Fibroblast of lung (primary cell): ENCODE measurements around the gene TMEM131. TPM values are rescaled to one million over a fixed set of nuclear protein-coding genes. Genes with fewer than 3 reads are reported as not detected.

Experiments
- DNase-seq, 2 donors: peaks; one replicate each; pipeline versions ENCODE4 v3.0.0 to v3.0.0-alpha.2; 2010; ENCODE audit warnings: low read depth in 2 of 2
- H2AFZ ChIP-seq: 2 replicates; pipeline ENCODE4 v1.5.1; 2012; ENCODE audit warnings: low read length, control low read depth, inconsistent platforms
- H3K27ac ChIP-seq: 2 replicates; pipeline ENCODE4 v1.5.1; 2011; ENCODE audit warnings: low read length, control low read depth; ENCODE audit not compliant: insufficient read depth
- H3K27me3 ChIP-seq: 2 replicates; pipeline ENCODE4 v1.5.1; 2011; ENCODE audit warnings: mild to moderate bottlenecking, low read length; ENCODE audit not compliant: control insufficient read depth, insufficient read depth
- H3K36me3 ChIP-seq: 2 replicates; pipeline ENCODE4 v1.5.1; 2011; ENCODE audit warnings: low read length; ENCODE audit not compliant: control insufficient read depth, insufficient read depth
- H3K4me1 ChIP-seq: 2 replicates; pipeline ENCODE4 v1.5.1; 2011; ENCODE audit warnings: low read length; ENCODE audit not compliant: control insufficient read depth, insufficient read depth; ENCODE audit errors: extremely low read depth
- H3K4me2 ChIP-seq: 2 replicates; pipeline ENCODE4 v1.5.1; 2011; ENCODE audit warnings: low read length, control low read depth; ENCODE audit not compliant: insufficient read depth; ENCODE audit errors: extremely low read depth
- H3K4me3 ChIP-seq, 4 experiments: fragments of 200-600 bp in 1 of 4; sonication (generic) in 1 of 4; replicated peaks in 1 of 4; 2 replicates each; pipeline ENCODE4 v1.5.1; 2011 to 2016; ENCODE audit warnings: low read length in 4 of 4, low read depth in 3 of 4, mild to moderate bottlenecking in 3 of 4, control low read depth in 2 of 4, inconsistent platforms in 1 of 4, mixed read lengths in 1 of 4; ENCODE audit not compliant: insufficient read depth in 1 of 4; ENCODE audit errors: control extremely low read depth in 1 of 4
- H3K79me2 ChIP-seq: 2 replicates; pipeline ENCODE4 v1.5.1; 2012; ENCODE audit warnings: mild to moderate bottlenecking, low read length, inconsistent platforms; ENCODE audit not compliant: control insufficient read depth, insufficient read depth
- H3K9ac ChIP-seq: 2 replicates; pipeline ENCODE4 v1.5.1; 2011; ENCODE audit warnings: mild to moderate bottlenecking, low read length, control low read depth; ENCODE audit not compliant: insufficient read depth
- H3K9me3 ChIP-seq: 2 replicates; pipeline ENCODE4 v1.5.1; 2012; ENCODE audit warnings: low read depth, low read length; ENCODE audit not compliant: control insufficient read depth, insufficient read depth
- H4K20me1 ChIP-seq: 2 replicates; pipeline ENCODE4 v1.5.1; 2011; ENCODE audit warnings: low read length; ENCODE audit not compliant: control insufficient read depth, insufficient read depth; ENCODE audit errors: extremely low read depth
- CTCF ChIP-seq, 2 donors: IDR thresholded peaks in 1 of 2; conservative IDR thresholded peaks in 1 of 2; 1 replicate in 1 of 2; 2 replicates in 1 of 2; pipeline ENCODE4 v1.5.1; 2011 to 2012; ENCODE audit warnings: low read length in 2 of 2, control low read depth in 1 of 2, inconsistent platforms in 1 of 2, low read depth in 1 of 2, mild to moderate bottlenecking in 1 of 2
- EZH2 ChIP-seq: IDR thresholded peaks from 2 replicates; pipeline ENCODE4 v1.5.1; 2012; ENCODE audit warnings: low read length, control low read depth, mild to moderate bottlenecking; ENCODE audit errors: missing control alignments
- polyA plus RNA-seq, 2 donors: library from polyadenylated mRNA; depleted of rRNA in 1 of 2; stranded (reverse) in 1 of 2; unstranded in 1 of 2; fragments of >200 nt; gene quantifications; 2 replicates each; pipeline ENCODE4 v1.2.1, GENCODE V29; 2011 to 2012; ENCODE audit warnings: missing spikeins in 1 of 2
- total RNA-seq: library from RNA; depleted of rRNA; stranded (reverse); fragments of >200 nt; gene quantifications from 2 replicates; pipeline ENCODE4 v1.2.1, GENCODE V29; 2014

TMEM131 gene
- total and polyA plus RNA-seq, 2 donors (not counting 1 experiment from before 2014, with no cell fraction given), result 18.1 to 32.4 TPM

- TF ChIP-seq EZH2, result no peak
- no peak for TF ChIP-seq CTCF (conservative IDR thresholded peaks at IDR 0.05 in 1 of 2, IDR thresholded peaks at IDR 0.05 in 1 of 2; ENCODE audit: low read depth in 1 of 2, low read length in 2 of 2)
- H3K4me3 ChIP-seq, result no peak overlapping the region
Measured at GRCh38 chr2:97754690-97755346, 240.9 kb downstream of the TMEM131 start.

GRCh38 chr2:97752342-97753334 lies 243.1 kb downstream of the TMEM131 start:
- H3K4me1 ChIP-seq, result no peaks in the 10 kb centered on the region
- H3K9me3 ChIP-seq, result no peaks in the 10 kb centered on the region
- H3K9ac ChIP-seq, result no peak overlapping the region
- H3K4me2 ChIP-seq, result no peak overlapping the region
- H3K27me3 ChIP-seq, result no peaks in the 10 kb centered on the region
- no peak for TF ChIP-seq CTCF (conservative IDR thresholded peaks at IDR 0.05 in 1 of 2, IDR thresholded peaks at IDR 0.05 in 1 of 2; ENCODE audit: low read depth in 1 of 2, low read length in 2 of 2)
- TF ChIP-seq EZH2, result no peak
- H2AFZ ChIP-seq, result no peak overlapping the region
- H3K36me3 ChIP-seq, result peaks cover 2% of the 10 kb centered on the region
- H3K4me3 ChIP-seq, result no peak overlapping the region
- no peak overlapping the region for H3K27ac ChIP-seq
- no peaks in the 10 kb centered on the region for H3K79me2 ChIP-seq
- no peaks in the 10 kb centered on the region for H4K20me1 ChIP-seq
- DNase-seq, result peak; percentile 21 to 62

More at GRCh38 chr2:97754690-97755346, 240.9 kb downstream of the TMEM131 start:
- H2AFZ ChIP-seq, result no peak overlapping the region
- no peak overlapping the region for H3K4me2 ChIP-seq
- no peaks in the 10 kb centered on the region for H4K20me1 ChIP-seq
- no peaks in the 10 kb centered on the region for H3K79me2 ChIP-seq
- no peaks in the 10 kb centered on the region for H3K4me1 ChIP-seq
- no peaks in the 10 kb centered on the region for H3K27me3 ChIP-seq
- H3K36me3 ChIP-seq, result peaks cover 5% of the 10 kb centered on the region
- H3K27ac ChIP-seq, result no peak overlapping the region
- no peak overlapping the region for H3K9ac ChIP-seq
- no peak for DNase-seq
- H3K9me3 ChIP-seq, result no peaks in the 10 kb centered on the region

GRCh38 chr2:97751752-97752151 lies 244.0 kb downstream of the TMEM131 start:
- Histone ChIP-seq H3K9ac (no peak overlapping the region), H3K9me3 (no peaks in the 10 kb centered on the region), H2AFZ (no peak overlapping the region), H3K4me1 (no peaks in the 10 kb centered on the region), H3K36me3 (no peaks in the 10 kb centered on the region), H3K27ac (no peak overlapping the region), H3K27me3 (no peaks in the 10 kb centered on the region), H4K20me1 (no peaks in the 10 kb centered on the region), H3K4me2 (no peak overlapping the region), H3K79me2 (no peaks in the 10 kb centered on the region), H3K4me3 (no peak overlapping the region)
- TF ChIP-seq CTCF (conservative IDR thresholded peaks at IDR 0.05 in 1 of 2, IDR thresholded peaks at IDR 0.05 in 1 of 2; ENCODE audit: low read depth in 1 of 2, low read length in 2 of 2), result no peak
- TF ChIP-seq EZH2, result no peak
- DNase-seq, result peak; percentile 39 to 55
